Measurements from ENCODE around the gene WSCD1.

- TF ChIP-seq CTCF (IDR thresholded peaks at IDR 0.05) (no peak), POLR2A (IDR thresholded peaks at IDR 0.05) (no peak)
Observed at GRCh38 chr17:6086603-6087400, 16.6 kb downstream of the WSCD1 start.

Data from testis (tissue), 2 donors.